Measurements from ENCODE around the gene ZDHHC24. TPM values are rescaled to one million over a fixed set of nuclear protein-coding genes. Genes with fewer than 3 reads are reported as not detected.

ZDHHC24 gene
- total RNA-seq, 4 donors from 2014 or later: 20.3 to 25.9 (median 22.3) TPM

- no peaks in the 10 kb centered on the region for H3K27me3 ChIP-seq
- H3K4me3 ChIP-seq (replicated peaks in 1 of 3): no peak overlapping the region
- no peak overlapping the region for H3K27ac ChIP-seq
- intact Hi-C loops (cut with DNase I): no loop called here
- no peak for TF ChIP-seq CTCF (IDR thresholded peaks at IDR 0.05)
- TF ChIP-seq POLR2A (IDR thresholded peaks at IDR 0.05): no peak
- WGBS, 2 donors: 90 to 93% methylated on average over 6 to 10 of the region's 13 CpGs
- H3K9me3 ChIP-seq: no peaks in the 10 kb centered on the region
- no peak for DNase-seq
- peaks cover 0 to 5% of the 10 kb centered on the region in 2 donors for H3K36me3 ChIP-seq
- no peaks in the 10 kb centered on the region for H3K4me1 ChIP-seq
Measured at GRCh38 chr11:66529655-66530054, 16.2 kb downstream of the ZDHHC24 start.

- Histone ChIP-seq H3K4me3 (replicated peaks in 1 of 3) (no peak overlapping the region), H3K9me3 (no peaks in the 10 kb centered on the region), H3K36me3 (peaks cover 0 to 5% of the 10 kb centered on the region in 2 donors), H3K4me1 (no peaks in the 10 kb centered on the region), H3K27ac (no peak overlapping the region), H3K27me3 (no peaks in the 10 kb centered on the region)
- no peak for DNase-seq
- intact Hi-C loops (cut with DNase I): no loop called here
- 80 to 81% methylated on average over 10 of the region's 10 CpGs for whole genome bisulfite sequencing, 2 donors
- TF ChIP-seq POLR2A (IDR thresholded peaks at IDR 0.05) (no peak), CTCF (IDR thresholded peaks at IDR 0.05) (no peak)
Measured at GRCh38 chr11:66529069-66529468, 16.8 kb downstream of the ZDHHC24 start.

- Histone ChIP-seq H3K4me3 (replicated peaks in 1 of 3) (no peak overlapping the region), H3K27me3 (no peaks in the 10 kb centered on the region), H3K4me1 (no peaks in the 10 kb centered on the region), H3K27ac (no peak overlapping the region), H3K36me3 (peaks cover 31 to 35% of the 10 kb centered on the region in 2 donors), H3K9me3 (no peaks in the 10 kb centered on the region)
- no peak for TF ChIP-seq CTCF (IDR thresholded peaks at IDR 0.05)
- no peak for TF ChIP-seq POLR2A (IDR thresholded peaks at IDR 0.05)
- WGBS, 2 donors: 82 to 88% methylated on average over 10 of the region's 10 CpGs
- DNase-seq: no peak
- intact Hi-C loops (cut with DNase I): no loop called here
Measured at GRCh38 chr11:66524304-66525040, 21.4 kb downstream of the ZDHHC24 start.

- intact Hi-C loops (cut with DNase I): no loop called here
Measured at GRCh38 chr11:66523611-66524010, 22.2 kb downstream of the ZDHHC24 start.

More at GRCh38 chr11:66523611-66524010, 22.2 kb downstream of the ZDHHC24 start:
- no peak for TF ChIP-seq CTCF (IDR thresholded peaks at IDR 0.05)
- no peak for TF ChIP-seq POLR2A (IDR thresholded peaks at IDR 0.05)
- Histone ChIP-seq H3K4me1 (no peaks in the 10 kb centered on the region), H3K27ac (no peak overlapping the region), H3K36me3 (peaks cover 32 to 38% of the 10 kb centered on the region in 2 donors), H3K9me3 (no peaks in the 10 kb centered on the region), H3K4me3 (replicated peaks in 1 of 3) (no peak overlapping the region), H3K27me3 (no peaks in the 10 kb centered on the region)
- DNase-seq: no peak
- 90 to 92% methylated on average over 10 to 11 of the region's 11 CpGs for WGBS, 2 donors
